T-helper 2 cell treated with Interferon-gamma antibody and Interleukin-4, amounts not matched to agents 100 ng/mL and 5 ng/mL, for 36 hours (primary cell): Measurements from ENCODE around the gene TVP23A. TPM values are rescaled to one million over a fixed set of nuclear protein-coding genes. Genes with fewer than 3 reads are reported as not detected.

ENCODE experiments used
- intact Hi-C: fragments of 100-400 bp; cut with micrococcal nuclease; formaldehyde crosslinking; loops from one replicate; pipeline ENCODE4 v1.15.1; 2023
- total RNA-seq: library from RNA; stranded (reverse); gene quantifications from 2 replicates; pipeline ENCODE4 v1.2.3, GENCODE V29; 2022

TVP23A gene
- total RNA-seq, 1 donor from 2014 or later = not detected

DNA sequence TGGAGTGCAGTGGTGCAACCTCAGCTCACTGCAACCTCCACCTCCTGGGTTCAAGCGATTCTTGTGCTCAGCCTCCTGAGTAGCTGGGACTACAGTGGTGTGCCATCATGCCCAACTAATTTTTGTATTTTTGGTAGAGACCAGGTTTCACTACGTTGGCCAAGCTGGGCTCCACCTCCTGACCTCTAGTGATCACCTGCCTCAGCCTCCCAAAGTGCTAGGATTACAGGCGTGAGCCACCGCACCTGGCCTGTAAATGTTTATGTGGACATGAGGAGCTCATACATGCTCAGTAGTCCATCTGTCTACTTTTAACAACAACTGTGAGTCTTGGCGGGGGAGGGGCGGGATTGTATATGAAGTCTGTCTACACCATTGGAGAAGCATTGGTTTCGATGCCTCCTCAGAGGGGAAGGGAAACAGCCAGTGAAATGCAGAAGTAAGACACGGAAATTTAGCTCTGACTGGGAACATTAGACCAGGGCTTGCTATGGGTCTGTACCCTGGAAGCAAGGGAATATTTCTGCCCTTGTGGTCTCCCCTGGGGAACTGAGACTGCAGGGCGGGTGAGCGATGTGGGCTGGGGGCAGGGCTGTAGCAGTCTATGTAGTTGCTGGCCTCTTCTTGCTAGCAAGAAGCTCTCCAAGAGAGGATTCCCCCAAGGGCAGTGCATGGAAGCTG, 65.6 kb downstream of the TVP23A start:
- intact Hi-C loops = no loop called here

DNA sequence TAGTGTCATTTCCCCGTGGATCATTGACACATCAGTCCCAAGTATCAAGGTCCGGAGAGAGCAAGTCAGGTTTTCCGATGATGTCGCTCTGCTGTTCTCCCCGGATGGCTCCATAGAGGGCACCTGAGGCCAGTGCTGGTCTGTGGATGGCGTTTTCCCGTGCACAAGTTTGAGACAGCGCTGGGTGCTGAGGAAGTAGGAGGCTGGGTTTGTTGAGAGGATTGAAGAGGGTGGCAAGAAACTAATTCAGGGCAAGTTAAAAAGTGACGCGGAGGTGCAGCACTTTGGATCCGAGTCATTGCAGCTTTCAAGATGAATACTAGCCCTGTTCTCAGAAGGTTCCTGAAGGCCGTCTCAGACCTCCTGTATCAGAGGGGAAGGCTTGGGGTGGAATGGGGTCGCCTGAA, 67.3 kb downstream of the TVP23A start:
- intact Hi-C loops = no loop called here

DNA sequence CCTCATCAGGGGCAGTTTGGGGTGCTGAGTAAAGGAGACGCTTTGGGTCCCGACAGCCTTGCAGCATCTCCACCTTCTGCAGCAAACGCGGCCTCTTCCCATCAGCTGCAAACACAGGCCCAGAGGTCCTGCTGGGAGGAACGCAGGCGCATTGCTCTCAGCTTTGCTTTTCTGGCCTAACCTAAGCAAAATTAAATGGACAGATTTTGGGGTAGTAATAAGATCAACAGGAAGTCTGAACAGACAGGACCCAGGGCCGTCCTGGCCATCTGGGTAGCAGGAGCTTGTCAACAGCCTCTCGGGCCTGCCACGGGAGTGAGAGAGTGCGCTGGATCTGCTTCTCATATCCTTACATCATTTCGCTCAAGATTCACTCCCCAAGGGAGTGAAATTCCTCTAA, 67.8 kb downstream of the TVP23A start:
- intact Hi-C loops = no loop called here

DNA sequence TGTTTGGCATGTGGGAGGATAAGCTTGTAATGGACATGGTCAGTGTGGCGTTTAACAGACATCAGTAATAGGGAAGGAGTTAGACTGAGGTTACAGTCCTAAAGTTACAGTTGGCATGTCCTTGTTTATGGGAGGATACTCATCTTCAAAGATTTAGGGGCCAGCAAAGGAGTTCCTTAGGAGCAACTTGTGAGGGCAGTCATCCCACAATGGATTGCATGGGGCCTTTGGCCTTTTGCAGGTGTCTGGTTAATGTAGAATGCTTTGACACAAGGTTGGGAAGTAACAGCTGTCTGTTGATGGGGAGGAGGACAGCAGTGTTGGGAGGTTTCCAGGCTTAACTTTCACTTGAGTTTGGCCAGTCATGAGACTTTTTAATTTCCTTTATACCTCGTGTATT, 72.8 kb downstream of the TVP23A start:
- intact Hi-C loops = loop anchor here (2.0 to 10.0 kb wide), 4 partner anchors 131 to 1951 kb away; partner anchors contain the start of genes CIITA, PMM2, TMEM186 and TXNDC11

DNA sequence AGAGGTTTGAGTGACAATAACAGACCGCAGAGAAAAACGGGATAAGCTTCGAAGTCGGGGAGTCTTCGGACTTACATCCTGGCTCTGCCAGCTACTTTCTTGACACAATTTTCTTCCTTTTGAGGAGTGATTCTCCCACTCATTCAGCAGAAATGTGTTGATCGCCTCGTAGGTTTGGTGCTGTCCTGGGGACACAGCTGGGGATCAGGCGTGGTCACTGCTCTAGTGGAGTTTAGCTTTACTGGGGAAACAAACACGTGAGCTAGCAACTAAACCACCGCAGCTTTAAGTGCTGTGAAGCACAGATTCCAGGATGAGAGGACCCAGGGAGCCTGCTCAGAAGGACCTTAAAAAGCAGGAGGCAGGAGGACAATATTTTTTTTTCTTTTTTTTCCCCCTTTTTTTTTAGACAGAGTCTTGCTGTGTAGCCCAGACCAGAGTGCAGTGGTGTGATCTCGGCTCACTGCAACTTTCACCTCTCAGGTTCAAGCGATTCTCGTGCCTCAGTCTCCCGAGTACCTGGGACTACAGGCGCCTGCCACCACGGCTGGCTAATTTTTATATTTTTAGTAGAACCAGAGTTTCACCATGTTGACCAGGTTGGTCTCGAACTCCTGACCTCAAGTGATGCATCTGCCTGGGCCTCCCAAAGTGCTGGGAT, 74.1 kb downstream of the TVP23A start:
- intact Hi-C loops = loop anchor here (1.0 to 10.0 kb wide), 8 partner anchors 132 to 1950 kb away; partner anchors contain the start of genes ATF7IP2, CIITA, CLEC16A and GSPT1

DNA sequence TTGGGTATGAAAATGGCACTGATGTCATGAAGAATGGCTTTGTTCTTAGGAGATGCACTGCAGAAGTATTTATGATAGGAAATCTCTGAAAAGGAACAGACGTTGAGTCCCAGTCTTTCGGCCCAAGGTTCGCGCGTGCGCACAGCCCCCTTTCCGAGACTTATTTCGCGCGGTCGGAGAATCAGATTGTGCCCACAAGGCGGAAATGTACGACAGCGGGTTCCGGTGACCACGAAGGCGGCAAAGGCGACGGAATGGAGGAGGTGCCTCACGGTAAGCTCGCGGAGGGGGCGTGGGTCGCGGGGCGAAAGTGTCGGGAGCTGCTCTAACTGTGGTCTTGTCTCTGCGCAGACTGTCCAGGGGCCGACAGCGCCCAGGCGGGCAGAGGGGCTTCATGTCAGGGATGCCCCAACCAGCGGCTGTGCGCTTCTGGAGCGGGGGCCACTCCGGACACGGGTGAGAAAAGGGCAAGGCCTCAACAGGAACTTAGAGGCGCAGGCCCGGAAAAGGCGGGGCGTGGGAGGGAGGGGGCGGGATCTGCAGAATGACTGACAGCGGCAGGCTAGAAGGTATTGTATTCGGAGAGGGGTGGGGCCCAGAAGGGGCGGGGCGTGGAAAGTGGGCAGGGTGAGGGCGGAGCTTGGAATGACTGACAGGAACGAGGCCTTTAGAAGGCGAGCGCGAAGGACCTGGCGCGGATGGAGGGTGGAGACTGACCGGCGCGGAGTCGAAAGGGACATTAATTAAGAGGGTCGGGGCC, 74.8 kb downstream of the TVP23A start, which contains the start of gene NUBP1:
TSS of gene NUBP1 (plus strand) at position 233 of the 760 bp plus-strand sequence. CDS start at position 255, 22 bp downstream.
- intact Hi-C loops = loop anchor here (1.0 to 10.0 kb wide), 8 partner anchors 133 to 1949 kb away; partner anchors contain the start of genes ATF7IP2, CIITA, CLEC16A and GSPT1

DNA sequence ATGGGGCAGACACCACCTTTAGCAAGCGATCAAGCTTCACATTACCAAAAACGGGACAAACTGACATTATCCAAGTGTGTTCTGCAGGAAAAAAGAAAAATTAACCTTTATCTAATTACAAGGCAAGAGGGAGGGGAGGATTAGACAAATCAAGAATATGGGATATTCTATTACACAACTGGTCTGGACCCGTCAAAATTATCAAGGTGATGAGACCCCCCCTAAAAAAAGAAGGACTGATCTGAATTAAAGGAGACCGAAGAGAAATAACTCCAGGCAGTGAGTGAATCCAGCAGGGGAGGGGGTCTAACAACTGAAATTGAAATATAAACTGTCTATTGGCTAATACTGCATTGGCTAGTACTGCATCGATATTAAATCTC, 75.4 kb downstream of the TVP23A start:
- intact Hi-C loops = loop anchor here (5.0 to 10.0 kb wide), 4 partner anchors 356 to 1948 kb away; partner anchors contain the start of genes ATF7IP2, GSPT1, PMM2 and TMEM186

DNA sequence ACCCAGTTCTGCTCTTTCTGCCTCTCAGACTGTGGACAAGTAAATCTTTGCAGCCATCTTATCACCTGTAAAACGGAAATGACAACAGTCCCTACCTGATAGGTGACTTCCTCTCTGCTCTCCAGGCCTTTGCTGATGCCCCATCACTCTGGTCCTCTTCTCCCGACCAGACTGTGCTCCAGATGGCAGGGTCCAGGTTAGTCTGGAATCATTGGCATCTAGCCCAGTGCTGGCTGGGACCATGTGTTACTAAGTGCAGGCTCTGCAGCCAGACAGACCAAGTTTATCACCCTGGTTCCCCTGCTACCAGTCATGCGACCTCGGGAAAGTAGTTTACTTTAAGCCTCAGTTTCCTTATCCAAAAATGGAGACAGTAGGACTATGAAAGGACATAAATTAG, 76.8 kb downstream of the TVP23A start:
- intact Hi-C loops = loop anchor here (5.0 to 10.0 kb wide), 4 partner anchors 355 to 1947 kb away; partner anchors contain the start of genes ATF7IP2, GSPT1, PMM2 and TMEM186

DNA sequence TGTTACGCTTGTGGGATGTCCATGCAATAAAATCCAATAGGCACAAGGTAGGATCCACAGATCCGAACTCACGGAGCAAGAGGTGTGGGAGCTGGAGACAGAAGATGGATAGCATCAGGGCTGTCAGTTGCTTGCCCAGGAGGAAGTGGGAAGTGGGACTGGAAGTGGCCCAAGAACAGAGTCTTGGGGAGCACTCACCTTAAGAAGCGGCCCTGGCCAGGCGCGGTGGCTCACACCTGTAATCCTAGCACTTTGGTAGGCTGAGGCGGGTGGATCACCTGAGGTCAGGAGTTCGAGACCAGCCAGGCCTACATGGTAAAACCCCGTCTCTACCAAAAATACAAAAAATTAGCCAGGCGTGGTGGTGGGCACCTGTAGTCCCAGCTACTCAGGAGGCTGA, 77.3 kb downstream of the TVP23A start:
- intact Hi-C loops = loop anchor here (5.0 to 10.0 kb wide), 4 partner anchors 354 to 1946 kb away; partner anchors contain the start of genes ATF7IP2, GSPT1, PMM2 and TMEM186

DNA sequence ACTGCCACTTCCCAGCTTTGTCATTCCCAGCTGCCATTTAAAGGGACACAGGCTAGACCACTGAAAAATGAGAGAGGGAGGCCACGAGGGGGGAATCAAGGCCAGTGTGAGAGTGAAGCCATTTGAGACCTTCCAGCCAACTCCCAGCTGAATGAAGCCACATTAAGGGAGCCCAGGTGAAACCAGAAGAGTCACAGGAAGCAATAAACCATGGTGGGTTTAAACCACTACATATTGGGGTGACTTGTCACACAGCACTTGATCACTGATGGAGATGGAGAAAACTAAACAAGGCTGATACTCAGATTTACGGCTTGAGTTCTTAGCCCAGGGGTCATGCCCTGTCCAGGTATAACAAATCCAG, 77.8 kb downstream of the TVP23A start:
- intact Hi-C loops = loop anchor here (5.0 to 10.0 kb wide), 4 partner anchors 354 to 1946 kb away; partner anchors contain the start of genes ATF7IP2, GSPT1, PMM2 and TMEM186

DNA sequence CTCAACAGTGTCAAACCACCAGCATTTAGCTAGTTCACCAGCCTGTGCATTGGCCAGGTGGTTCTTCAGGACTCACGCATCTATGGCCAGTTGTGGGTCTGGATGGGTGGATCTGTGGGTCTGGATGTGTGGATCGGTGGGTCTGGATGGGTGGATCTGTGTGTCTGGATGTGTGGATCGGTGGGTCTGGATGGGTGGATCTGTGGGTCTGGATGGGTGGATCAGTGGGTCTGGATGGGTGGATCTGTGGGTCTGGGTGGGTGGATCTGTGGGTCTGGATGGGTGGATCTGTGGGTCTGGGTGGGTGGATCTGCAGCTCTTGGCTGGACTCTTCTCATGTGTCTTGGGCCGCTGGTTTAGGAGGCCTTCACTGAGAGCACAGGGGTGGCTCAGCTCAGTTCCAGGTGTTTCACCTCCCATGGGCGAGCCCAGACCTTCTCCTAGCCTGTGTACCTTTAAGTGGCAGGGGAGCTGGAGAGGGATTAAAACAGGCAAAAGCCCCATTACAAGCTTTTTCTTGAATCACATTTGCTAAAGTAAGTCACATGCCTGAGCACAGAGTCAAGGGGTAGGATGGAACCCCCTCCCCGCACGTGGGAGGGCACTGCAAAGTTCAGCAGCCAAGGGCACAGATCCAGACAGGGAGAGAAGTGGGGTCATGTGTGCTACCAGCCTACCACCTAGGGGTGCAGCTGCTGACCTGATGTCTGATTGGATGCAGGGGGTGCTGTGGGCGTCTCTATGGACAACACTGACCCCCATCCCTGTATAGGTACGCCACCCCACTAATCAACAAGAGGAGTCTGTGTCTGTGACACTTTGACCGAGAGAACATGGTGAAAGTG, 78.4 kb downstream of the TVP23A start:
- intact Hi-C loops = loop anchor here (5.0 to 10.0 kb wide), 4 partner anchors 353 to 1945 kb away; partner anchors contain the start of genes ATF7IP2, GSPT1, PMM2 and TMEM186

DNA sequence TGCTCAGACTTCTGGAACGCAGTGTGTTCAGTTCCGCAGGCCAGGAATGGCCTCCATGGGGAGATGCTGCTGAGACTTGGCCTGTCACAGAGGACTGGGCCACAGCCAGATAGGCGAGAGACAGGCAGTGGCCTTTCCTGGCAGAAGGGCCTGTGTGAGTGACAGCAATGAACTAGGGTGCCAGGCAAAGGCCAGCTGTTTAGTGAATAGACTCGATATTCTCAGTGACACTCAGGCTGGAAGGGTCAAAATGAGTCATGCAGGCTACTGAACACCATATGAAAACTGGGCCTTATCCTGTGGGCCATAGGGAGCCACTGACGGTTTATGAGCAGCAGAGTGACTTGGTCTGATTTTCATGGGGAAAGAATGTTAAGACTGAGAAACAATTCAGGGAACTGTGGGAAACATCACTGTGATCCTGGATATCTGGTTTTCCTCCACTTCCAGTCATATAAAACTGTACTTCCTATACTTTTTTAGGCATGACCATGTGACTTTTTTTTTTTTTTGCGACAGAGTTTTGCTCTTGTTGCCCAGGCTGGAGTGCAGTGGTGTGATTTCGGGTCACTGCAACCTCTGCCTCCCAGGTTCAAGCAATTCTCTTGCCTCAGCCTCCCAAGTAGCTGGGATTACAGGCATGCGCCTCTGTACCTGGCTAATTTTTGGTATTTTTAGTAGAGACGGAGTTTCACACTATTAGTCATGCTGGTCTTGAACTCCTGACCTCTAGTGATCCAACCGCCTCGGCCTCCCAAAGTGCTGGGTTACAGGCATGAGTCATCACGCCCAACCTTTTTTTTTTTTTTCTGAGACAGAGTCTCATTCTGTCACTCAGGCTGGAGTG, 80.1 kb downstream of the TVP23A start:
- intact Hi-C loops = no loop called here

DNA sequence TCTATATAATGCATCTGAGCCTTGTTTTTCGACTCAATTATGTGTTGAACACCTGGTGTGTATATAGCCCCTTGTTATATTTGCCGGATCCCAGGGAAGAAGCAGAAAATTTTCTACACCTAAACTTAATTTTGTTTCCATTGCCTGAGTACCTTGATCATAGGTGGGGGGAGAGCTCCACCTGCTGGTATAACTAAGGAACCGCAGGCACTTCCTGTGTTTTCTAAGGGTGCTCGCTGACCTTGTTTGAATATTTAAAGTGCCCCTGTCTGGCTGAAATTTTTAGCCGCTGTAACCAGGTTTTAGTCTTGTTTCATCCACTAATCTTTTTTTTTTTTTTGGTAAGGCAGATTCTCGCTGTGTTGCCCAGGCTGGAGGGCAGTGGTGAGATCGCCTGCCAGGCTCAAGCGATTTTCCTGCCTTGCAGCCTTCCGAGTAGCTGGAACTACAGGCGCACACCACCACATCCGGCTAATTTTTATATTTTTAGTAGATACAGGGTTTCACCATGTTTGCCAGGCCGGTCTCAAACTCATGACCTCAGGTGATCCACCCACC, 81.4 kb downstream of the TVP23A start:
- intact Hi-C loops = loop anchor here (1.0 to 2.0 kb wide), 5 partner anchors 69 to 480 kb away; no protein-coding TSS in a partner anchor

DNA sequence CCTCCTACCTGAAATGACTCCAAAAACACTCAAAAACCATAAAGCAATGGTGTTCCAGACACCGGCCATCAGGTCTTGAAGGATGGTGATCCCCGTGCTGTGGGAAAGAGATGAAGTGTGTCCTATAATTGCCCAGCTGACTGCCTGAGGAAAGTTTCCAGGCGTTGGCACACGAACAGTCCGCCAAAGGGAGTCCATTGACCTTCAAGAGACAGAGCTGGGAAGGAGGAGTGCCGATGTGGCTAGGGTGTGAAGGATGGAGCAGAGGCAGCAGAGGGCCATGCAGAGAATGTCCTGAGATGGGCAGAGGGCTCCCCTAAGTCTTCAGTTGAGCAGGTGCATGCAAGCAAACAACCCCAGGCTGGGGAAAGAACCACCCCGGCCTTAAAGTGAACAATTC, 86.8 kb downstream of the TVP23A start:
- intact Hi-C loops = no loop called here

DNA sequence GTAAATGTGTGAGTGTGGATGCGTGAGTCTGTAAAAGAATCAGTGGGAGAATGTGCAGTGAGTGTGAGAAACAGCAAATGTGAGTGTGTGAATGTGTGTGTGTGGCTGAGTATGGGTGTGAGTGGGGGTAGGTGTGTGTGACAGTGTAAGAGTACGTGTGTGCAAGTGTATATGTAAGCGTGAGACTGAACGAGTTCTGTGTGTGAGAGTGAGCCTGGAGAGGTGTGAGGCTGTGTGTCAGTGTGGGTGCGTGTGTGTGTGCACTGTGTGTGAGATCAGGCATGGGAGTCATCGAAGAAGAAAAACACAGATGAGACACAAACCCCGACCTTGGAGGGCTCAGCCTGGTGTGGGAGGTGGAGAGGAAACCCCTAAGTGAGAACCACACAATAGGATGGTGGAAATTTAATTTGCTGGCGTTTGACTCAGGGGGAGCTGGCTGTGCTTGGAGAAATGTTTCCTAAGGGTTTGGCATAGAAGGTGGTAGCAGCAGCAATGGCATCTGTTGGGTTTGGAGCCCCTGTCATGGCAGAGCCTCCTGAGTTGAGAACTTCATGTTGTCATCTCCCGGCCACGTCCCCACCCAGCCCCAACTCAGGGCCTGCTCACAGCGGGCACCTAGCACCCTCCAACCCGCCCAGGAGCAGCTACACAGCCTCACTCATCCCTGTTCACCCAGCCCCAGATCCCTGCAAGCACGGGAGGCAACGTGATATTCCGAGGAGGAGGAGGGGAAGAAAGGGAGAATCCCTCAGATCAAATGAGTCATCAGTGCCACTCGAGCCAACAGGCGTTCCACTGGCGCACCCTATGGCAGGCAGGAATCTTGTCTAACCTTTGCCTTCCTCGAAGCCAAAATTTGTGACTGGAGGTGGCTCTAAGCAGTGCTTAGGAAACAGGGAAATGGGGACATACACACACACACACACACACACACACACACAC, 89.2 kb downstream of the TVP23A start:
- intact Hi-C loops = no loop called here

DNA sequence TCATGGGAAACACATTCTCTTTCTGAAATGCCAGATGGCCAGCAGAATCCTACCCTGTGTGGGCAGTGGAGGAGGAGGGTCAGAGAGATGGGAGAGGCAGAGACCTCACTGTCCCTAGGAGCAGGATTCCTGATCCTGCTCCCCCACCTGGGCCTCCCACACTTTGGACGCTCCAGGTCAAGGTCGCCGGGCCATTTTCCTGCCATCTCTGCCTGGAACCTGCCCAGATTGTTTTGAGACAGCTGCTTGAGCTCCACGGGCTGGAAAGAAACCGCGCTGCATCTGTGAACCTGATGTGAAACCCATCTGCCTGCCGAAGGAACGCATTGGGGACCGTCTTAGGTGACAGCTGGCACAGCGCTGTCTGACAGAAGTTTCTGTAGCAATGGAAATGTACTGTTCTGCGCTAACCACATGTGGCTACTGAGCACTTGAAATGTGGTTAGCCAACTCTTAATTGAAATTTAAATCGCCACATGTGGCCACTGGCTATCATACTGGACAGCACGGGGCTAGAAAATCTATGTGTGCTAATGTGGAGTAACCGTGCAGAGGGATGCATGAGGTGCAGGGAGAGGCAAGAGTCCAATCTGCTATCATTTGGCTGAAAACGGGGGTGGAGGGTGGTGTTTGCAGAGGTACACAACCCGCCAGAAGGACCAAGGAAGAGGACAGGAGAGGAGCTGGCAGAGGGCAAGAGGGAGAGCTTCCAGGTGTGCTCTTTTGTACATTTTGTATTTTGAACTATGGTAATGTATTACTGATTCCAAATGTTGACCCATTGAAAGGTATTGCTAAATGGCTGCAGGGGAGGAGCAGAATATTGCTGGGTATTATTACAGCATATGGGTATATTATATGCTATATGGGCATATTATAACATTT, 90.3 kb downstream of the TVP23A start:
- intact Hi-C loops = no loop called here
